Rectal smooth muscle tissue (tissue), 1 donor: ENCODE results near the gene DIS3L2.
"Not testable (repeated sequence)": the region's sequence is repeated elsewhere in the genome, so short reads cannot be mapped to it uniquely, and the experiment has no call there.

ENCODE experiments used
- H3K27ac ChIP-seq: one replicate; pipeline ENCODE4 v1.7.0; 2013; ENCODE audit warnings: low read depth, low read length, inconsistent platforms
- H3K27me3 ChIP-seq: one replicate; pipeline ENCODE4 v1.7.0; 2013; ENCODE audit warnings: low read length; ENCODE audit not compliant: control insufficient read depth, insufficient read depth
- H3K36me3 ChIP-seq: one replicate; pipeline ENCODE4 v1.7.0; 2013; ENCODE audit warnings: low read length; ENCODE audit not compliant: control insufficient read depth, insufficient read depth
- H3K4me1 ChIP-seq: one replicate; pipeline ENCODE4 v1.7.0; 2013; ENCODE audit warnings: low read length; ENCODE audit not compliant: control insufficient read depth, insufficient read depth
- H3K4me3 ChIP-seq: one replicate; pipeline ENCODE4 v1.7.0; 2013; ENCODE audit warnings: low read length
- H3K9ac ChIP-seq: one replicate; pipeline ENCODE4 v1.7.0; 2013; ENCODE audit warnings: low read length

Gene DIS3L2

GRCh38 chr2:231946241-231946814 lies 15.2 kb upstream of the DIS3L2 start:
- Histone ChIP-seq H3K27me3 (no peaks in the 10 kb centered on the region), H3K4me3 (no peak overlapping the region), H3K27ac (no peak overlapping the region), H3K4me1 (no peaks in the 10 kb centered on the region), H3K9ac (no peak overlapping the region), H3K36me3 (no peaks in the 10 kb centered on the region)

GRCh38 chr2:231947112-231947511 lies 14.4 kb upstream of the DIS3L2 start:
- H3K27me3 ChIP-seq, H3K27ac ChIP-seq, H3K4me1 ChIP-seq, H3K9ac ChIP-seq, H3K36me3 ChIP-seq, H3K4me3 ChIP-seq: not testable (repeated sequence)

- Histone ChIP-seq H3K4me3 (no peak overlapping the region), H3K36me3 (no peaks in the 10 kb centered on the region), H3K4me1 (no peaks in the 10 kb centered on the region), H3K27ac (no peak overlapping the region), H3K9ac (no peak overlapping the region), H3K27me3 (no peaks in the 10 kb centered on the region)
Observed at GRCh38 chr2:231947694-231948093, 13.8 kb upstream of the DIS3L2 start.

GRCh38 chr2:231951452-231952035 lies 10.0 kb upstream of the DIS3L2 start:
- Histone ChIP-seq H3K9ac (no peak overlapping the region), H3K27me3 (no peaks in the 10 kb centered on the region), H3K27ac (no peak overlapping the region), H3K4me1 (no peaks in the 10 kb centered on the region), H3K4me3 (no peak overlapping the region), H3K36me3 (no peaks in the 10 kb centered on the region)

- peaks cover 3% of the 10 kb centered on the region for H3K4me1 ChIP-seq
- no peaks in the 10 kb centered on the region for H3K27me3 ChIP-seq
Observed at GRCh38 chr2:231955758-231956472, 5.6 kb upstream of the DIS3L2 start.

GRCh38 chr2:231957913-231958763 lies 3.4 kb upstream of the DIS3L2 start:
- Histone ChIP-seq H3K36me3 (no peaks in the 10 kb centered on the region), H3K9ac (no peak overlapping the region), H3K4me3 (no peak overlapping the region)

More at GRCh38 chr2:231955758-231956472, 5.6 kb upstream of the DIS3L2 start:
- Histone ChIP-seq H3K4me3 (no peak overlapping the region), H3K36me3 (no peaks in the 10 kb centered on the region), H3K27ac (no peak overlapping the region), H3K9ac (no peak overlapping the region)

GRCh38 chr2:231960810-231961348 lies 634 bp upstream of the DIS3L2 start:
- Histone ChIP-seq H3K4me3 (peak overlapping the region; percentile 98), H3K36me3 (no peaks in the 10 kb centered on the region), H3K27me3 (no peaks in the 10 kb centered on the region), H3K9ac (no peak overlapping the region), H3K4me1 (peaks cover 6% of the 10 kb centered on the region), H3K27ac (peak overlapping the region; percentile 73)

More at GRCh38 chr2:231957913-231958763, 3.4 kb upstream of the DIS3L2 start:
- H3K27me3 ChIP-seq, result no peaks in the 10 kb centered on the region
- H3K27ac ChIP-seq, result no peak overlapping the region
- peaks cover 6% of the 10 kb centered on the region for H3K4me1 ChIP-seq

GRCh38 chr2:231965102-231965501 lies 3.6 kb downstream of the DIS3L2 start:
- no peaks in the 10 kb centered on the region for H3K27me3 ChIP-seq

GRCh38 chr2:231966886-231967285 lies 5.4 kb downstream of the DIS3L2 start:
- Histone ChIP-seq H3K27ac (no peak overlapping the region), H3K9ac (no peak overlapping the region), H3K27me3 (no peaks in the 10 kb centered on the region), H3K4me1 (peaks cover 2% of the 10 kb centered on the region), H3K4me3 (no peak overlapping the region), H3K36me3 (no peaks in the 10 kb centered on the region)

More at GRCh38 chr2:231965102-231965501, 3.6 kb downstream of the DIS3L2 start:
- Histone ChIP-seq H3K27ac (no peak overlapping the region), H3K4me3 (no peak overlapping the region), H3K9ac (no peak overlapping the region), H3K36me3 (no peaks in the 10 kb centered on the region), H3K4me1 (peaks cover 6% of the 10 kb centered on the region)

GRCh38 chr2:231968820-231969219 lies 7.3 kb downstream of the DIS3L2 start:
- Histone ChIP-seq H3K27ac (no peak overlapping the region), H3K9ac (no peak overlapping the region), H3K4me1 (no peaks in the 10 kb centered on the region), H3K27me3 (no peaks in the 10 kb centered on the region), H3K36me3 (no peaks in the 10 kb centered on the region), H3K4me3 (no peak overlapping the region)

GRCh38 chr2:231970461-231970860 lies 8.9 kb downstream of the DIS3L2 start:
- H3K36me3 ChIP-seq, result no peaks in the 10 kb centered on the region
- no peak overlapping the region for H3K9ac ChIP-seq
- no peak overlapping the region for H3K4me3 ChIP-seq
- H3K27ac ChIP-seq, result no peak overlapping the region
- H3K4me1 ChIP-seq, result no peaks in the 10 kb centered on the region
- H3K27me3 ChIP-seq, result no peaks in the 10 kb centered on the region

GRCh38 chr2:231975001-231975400 lies 13.5 kb downstream of the DIS3L2 start:
- Histone ChIP-seq H3K27ac (no peak overlapping the region), H3K4me3 (no peak overlapping the region)

More at GRCh38 chr2:231975001-231975400, 13.5 kb downstream of the DIS3L2 start:
- Histone ChIP-seq H3K27me3 (no peaks in the 10 kb centered on the region), H3K4me1 (no peaks in the 10 kb centered on the region), H3K9ac (no peak overlapping the region), H3K36me3 (no peaks in the 10 kb centered on the region)
